Vagina (tissue), 2 donors: ENCODE data around the gene MAPK12. TPM values are rescaled to one million over a fixed set of nuclear protein-coding genes. Genes with fewer than 3 reads are reported as not detected.

Source experiments
- DNase-seq, 2 donors: peaks; one replicate each; pipeline ENCODE4 v3.0.0-alpha.2; 2017; ENCODE audit errors: extremely low spot score in 2 of 2
- H3K27ac ChIP-seq: fragments of 200-600 bp; sonication (generic); one replicate; pipeline ENCODE4 v1.5.1; 2019
- H3K27me3 ChIP-seq: fragments of 200-600 bp; sonication (generic); one replicate; pipeline ENCODE4 v1.5.1; 2019
- H3K36me3 ChIP-seq, 2 donors: fragments of 200-600 bp; sonication (generic); one replicate each; pipeline ENCODE4 v1.5.1; 2017 to 2019
- H3K4me1 ChIP-seq: fragments of 200-600 bp; sonication (generic); one replicate; pipeline ENCODE4 v1.5.1; 2019
- H3K4me3 ChIP-seq, 2 donors: fragments of 200-600 bp; sonication (generic); 1 replicate in 1 of 2; 2 replicates in 1 of 2; pipeline ENCODE4 v1.5.1; 2016 to 2019
- H3K9me3 ChIP-seq: fragments of 200-600 bp; sonication (generic); one replicate; pipeline ENCODE4 v1.5.1; 2019
- POLR2A ChIP-seq, 2 donors: fragments of 450-650 bp; IDR thresholded peaks; one replicate each; pipeline ENCODE4 v1.6.1; 2017; ENCODE audit warnings: antibody characterized with exemption in 2 of 2, mild to moderate bottlenecking in 2 of 2, moderate library complexity in 2 of 2
- POLR2AphosphoS5 ChIP-seq, 2 donors: sonication (generic); formaldehyde crosslinking; IDR thresholded peaks; one replicate each; pipeline ENCODE4 v1.9.0; 2017; ENCODE audit warnings: antibody characterized with exemption in 2 of 2, mild to moderate bottlenecking in 2 of 2, low read depth in 1 of 2; ENCODE audit not compliant: insufficient read depth in 1 of 2
- intact Hi-C: fragments of 100-400 bp; cut with DNase I; formaldehyde crosslinking; loops from one replicate; pipeline ENCODE4 v1.15.1; 2023
- total RNA-seq: library from RNA; depleted of rRNA; stranded (reverse); fragments of >200 nt; gene quantifications from one replicate; pipeline ENCODE4 v1.2.3, GENCODE V29; 2016
- TF ChIP-seq, protein P1 (sequence below), 3 experiments: fragments of 450-650 bp in 2 of 3; fragments of 200-600 bp in 1 of 3; sonication (generic) in 1 of 3; IDR thresholded peaks; one replicate each; pipeline ENCODE4 v1.5.1; 2017 to 2019; ENCODE audit warnings: antibody characterized with exemption in 3 of 3, mild to moderate bottlenecking in 2 of 3, moderate library complexity in 2 of 3

MAPK12 gene
- total RNA-seq, 1 donor from 2014 or later = 15.0 TPM

- peaks cover 67% of the 10 kb centered on the region for H3K4me1 ChIP-seq
- H3K36me3 ChIP-seq = no peaks in the 10 kb centered on the region
- peak in 1 of 2 donors; percentile 94 for DNase-seq
- intact Hi-C loops = no loop called here
- TF ChIP-seq POLR2AphosphoS5 (IDR thresholded peaks at IDR 0.05; ENCODE audit: insufficient read depth in 1 of 2, low read depth in 1 of 2) = peak; percentile 79 to 80
- no peak for TF ChIP-seq POLR2A (IDR thresholded peaks at IDR 0.05)
- TF ChIP-seq, protein P1, sequence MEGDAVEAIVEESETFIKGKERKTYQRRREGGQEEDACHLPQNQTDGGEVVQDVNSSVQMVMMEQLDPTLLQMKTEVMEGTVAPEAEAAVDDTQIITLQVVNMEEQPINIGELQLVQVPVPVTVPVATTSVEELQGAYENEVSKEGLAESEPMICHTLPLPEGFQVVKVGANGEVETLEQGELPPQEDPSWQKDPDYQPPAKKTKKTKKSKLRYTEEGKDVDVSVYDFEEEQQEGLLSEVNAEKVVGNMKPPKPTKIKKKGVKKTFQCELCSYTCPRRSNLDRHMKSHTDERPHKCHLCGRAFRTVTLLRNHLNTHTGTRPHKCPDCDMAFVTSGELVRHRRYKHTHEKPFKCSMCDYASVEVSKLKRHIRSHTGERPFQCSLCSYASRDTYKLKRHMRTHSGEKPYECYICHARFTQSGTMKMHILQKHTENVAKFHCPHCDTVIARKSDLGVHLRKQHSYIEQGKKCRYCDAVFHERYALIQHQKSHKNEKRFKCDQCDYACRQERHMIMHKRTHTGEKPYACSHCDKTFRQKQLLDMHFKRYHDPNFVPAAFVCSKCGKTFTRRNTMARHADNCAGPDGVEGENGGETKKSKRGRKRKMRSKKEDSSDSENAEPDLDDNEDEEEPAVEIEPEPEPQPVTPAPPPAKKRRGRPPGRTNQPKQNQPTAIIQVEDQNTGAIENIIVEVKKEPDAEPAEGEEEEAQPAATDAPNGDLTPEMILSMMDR (IDR thresholded peaks at IDR 0.05) = no peak
- peak overlapping the region; percentile 58 to 66 for H3K4me3 ChIP-seq
- H3K27ac ChIP-seq = peak overlapping the region; percentile 90
- H3K9me3 ChIP-seq = no peaks in the 10 kb centered on the region
- H3K27me3 ChIP-seq = no peaks in the 10 kb centered on the region
These were observed 44.6 kb upstream of the MAPK12 start for GRCh38 chr22:50305923-50306566.

DNA sequence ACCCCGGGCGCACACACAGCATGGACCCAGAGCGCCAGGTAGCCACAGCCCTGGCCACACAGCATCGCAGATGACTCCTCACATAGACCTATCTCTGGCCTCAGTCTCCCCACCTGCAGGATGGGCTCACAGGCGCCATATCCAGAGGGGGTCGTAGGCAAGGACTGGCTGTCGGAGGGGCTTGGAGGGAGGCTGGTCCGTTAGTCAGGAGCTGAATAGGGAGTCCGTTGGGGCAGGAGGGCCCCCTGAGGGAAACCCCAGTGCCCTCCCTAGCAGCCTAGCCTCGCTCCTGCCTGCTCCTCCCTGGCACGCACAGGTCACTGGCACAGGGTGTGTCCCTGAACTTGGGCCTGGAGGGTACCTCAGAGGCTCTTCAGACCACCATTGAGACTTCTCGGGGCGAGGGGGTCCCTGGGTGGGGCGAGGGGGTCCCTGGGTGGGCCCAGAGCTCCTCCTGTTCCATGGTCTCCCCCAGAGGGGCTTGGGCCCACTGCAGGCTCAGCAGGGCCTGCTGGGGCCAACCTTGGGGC, 44.0 kb upstream of the MAPK12 start:
- TF ChIP-seq POLR2AphosphoS5 (IDR thresholded peaks at IDR 0.05; ENCODE audit: insufficient read depth in 1 of 2, low read depth in 1 of 2) (no peak), POLR2A (IDR thresholded peaks at IDR 0.05) (no peak)
- TF ChIP-seq, protein P1 (IDR thresholded peaks at IDR 0.05) = no peak
- no peak for DNase-seq
- intact Hi-C loops = no loop called here

GRCh38 chr22:50304528-50305392, 43.3 kb upstream of the MAPK12 start:
- no peaks in the 10 kb centered on the region for H3K27me3 ChIP-seq
- peaks cover 80% of the 10 kb centered on the region for H3K4me1 ChIP-seq
- TF ChIP-seq POLR2A (IDR thresholded peaks at IDR 0.05) = no peak
- TF ChIP-seq, protein P1 (IDR thresholded peaks at IDR 0.05) = no peak
- peak in 1 of 2 donors; percentile 4 for TF ChIP-seq POLR2AphosphoS5 (IDR thresholded peaks at IDR 0.05; ENCODE audit: insufficient read depth in 1 of 2, low read depth in 1 of 2)
- intact Hi-C loops = no loop called here
- peak overlapping the region; percentile 58 to 66 for H3K4me3 ChIP-seq
- DNase-seq = no peak
- no peaks in the 10 kb centered on the region for H3K36me3 ChIP-seq
- peak overlapping the region; percentile 90 for H3K27ac ChIP-seq
- no peaks in the 10 kb centered on the region for H3K9me3 ChIP-seq

More for the DNA sequence above, 44.0 kb upstream of the MAPK12 start:
- Histone ChIP-seq H3K9me3 (no peaks in the 10 kb centered on the region), H3K4me3 (peak overlapping the region; percentile 58 to 66), H3K4me1 (peaks cover 73% of the 10 kb centered on the region), H3K36me3 (no peaks in the 10 kb centered on the region), H3K27ac (peak overlapping the region; percentile 90), H3K27me3 (no peaks in the 10 kb centered on the region)

- Histone ChIP-seq H3K36me3 (no peaks in the 10 kb centered on the region), H3K4me1 (peaks cover 83% of the 10 kb centered on the region), H3K9me3 (no peaks in the 10 kb centered on the region), H3K4me3 (peak overlapping the region; percentile 58 to 66), H3K27ac (peak overlapping the region; percentile 90), H3K27me3 (no peaks in the 10 kb centered on the region)
- intact Hi-C loops = no loop called here
- no peak for DNase-seq
- TF ChIP-seq POLR2AphosphoS5 (IDR thresholded peaks at IDR 0.05; ENCODE audit: insufficient read depth in 1 of 2, low read depth in 1 of 2) (peak in 1 of 2 donors; percentile 30), POLR2A (IDR thresholded peaks at IDR 0.05) (no peak)
These were observed 42.5 kb upstream of the MAPK12 start for GRCh38 chr22:50303848-50304527.

DNA sequence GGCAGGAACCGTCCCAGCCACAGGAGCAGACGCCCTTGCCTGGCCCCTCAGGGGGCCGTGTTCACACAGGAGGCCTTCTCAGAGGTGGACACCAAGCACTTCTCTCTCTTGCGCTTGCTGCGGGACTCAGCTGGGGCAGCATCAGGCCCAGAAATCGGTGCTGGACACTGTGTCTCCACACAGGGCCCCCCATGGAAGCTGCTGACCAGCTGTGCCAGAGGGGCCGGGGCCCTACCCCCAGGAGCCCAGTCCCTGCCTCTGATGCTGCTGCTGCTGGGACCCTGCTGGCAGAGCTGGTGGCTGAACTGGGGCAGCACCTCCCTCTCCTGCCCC, 42.0 kb upstream of the MAPK12 start:
- no peaks in the 10 kb centered on the region for H3K9me3 ChIP-seq
- TF ChIP-seq POLR2A (IDR thresholded peaks at IDR 0.05) (no peak), POLR2AphosphoS5 (IDR thresholded peaks at IDR 0.05; ENCODE audit: insufficient read depth in 1 of 2, low read depth in 1 of 2) (no peak)
- TF ChIP-seq, protein P1 (IDR thresholded peaks at IDR 0.05) = no peak
- H3K4me3 ChIP-seq = peak overlapping the region in 1 of 2 donors; percentile 58
- intact Hi-C loops = no loop called here
- H3K27ac ChIP-seq = peak overlapping the region; percentile 90
- peaks cover 83% of the 10 kb centered on the region for H3K4me1 ChIP-seq
- H3K36me3 ChIP-seq = no peaks in the 10 kb centered on the region
- H3K27me3 ChIP-seq = no peaks in the 10 kb centered on the region
- DNase-seq = no peak
